Right lobe of liver (tissue), 4 donors: Measurements from ENCODE around the gene CCNG2.

Experiments
- CTCF ChIP-seq, 4 donors: fragments of 200-600 bp in 3 of 4; fragments of 450-650 bp in 1 of 4; IDR thresholded peaks; one replicate each; pipeline versions ENCODE4 v1.5.1 to v1.8.0; 2016 to 2022; ENCODE audit warnings: antibody characterized with exemption in 4 of 4, mild to moderate bottlenecking in 2 of 4
- POLR2A ChIP-seq: fragments of 450-650 bp; IDR thresholded peaks from one replicate; pipeline ENCODE4 v1.6.1; 2017; ENCODE audit warnings: antibody characterized with exemption, mild to moderate bottlenecking
- donor health status: DM: no; HTN: no; CAD: no.
- donor health status: DM: no; HTN: no; CAD: no.
- donor health status: DM: no; HTN: yes; CAD: no.

GRCh38 chr4:77141964-77142645, 14.9 kb upstream of the CCNG2 start:
- TF ChIP-seq CTCF (IDR thresholded peaks at IDR 0.05) (no peak), POLR2A (no peak)
